SH-SY5Y (cell line): ENCODE results near the gene IL5.

Experiments
- GATA2 ChIP-seq: IDR thresholded peaks from 2 replicates; pipeline ENCODE4 v1.6.1; 2011; ENCODE audit warnings: mild to moderate bottlenecking, low read depth, low read length
- GATA3 ChIP-seq: IDR thresholded peaks from 2 replicates; pipeline ENCODE4 v1.6.1; 2011; ENCODE audit warnings: low read depth, mild to moderate bottlenecking, low read length, moderate library complexity

Gene IL5

DNA sequence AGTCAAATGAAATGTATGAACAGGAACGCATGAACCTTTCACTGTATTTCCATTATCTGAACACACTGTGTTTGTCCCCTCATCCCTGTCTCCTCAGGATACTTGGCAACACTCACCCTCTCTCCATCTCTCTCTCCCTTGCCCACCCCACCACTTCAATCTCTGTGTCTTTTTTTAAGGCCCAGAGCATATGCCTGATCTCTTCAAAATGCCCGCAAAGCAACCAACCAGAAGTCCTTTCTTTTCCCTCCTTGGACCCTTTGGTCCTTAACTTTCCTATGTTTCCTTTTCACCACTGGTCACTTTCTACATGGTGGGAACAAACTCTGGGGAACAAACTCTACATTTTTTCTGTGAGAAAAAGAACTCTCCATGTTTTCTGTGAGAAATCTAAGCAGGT, 49.5 kb downstream of the IL5 start:
- TF ChIP-seq GATA2 (no peak), GATA3 (no peak)

- TF ChIP-seq GATA2 = no peak
- TF ChIP-seq GATA3 = no peak
These were observed 50.1 kb downstream of the IL5 start for GRCh38 chr5:132493241-132493640.

- TF ChIP-seq GATA2 (no peak), GATA3 (no peak)
These were observed 50.8 kb downstream of the IL5 start for GRCh38 chr5:132492386-132493125.
